HepG2 (cell line): ENCODE data around the gene NUP214. TPM values are rescaled to one million over a fixed set of nuclear protein-coding genes. Genes with fewer than 3 reads are reported as not detected.

Experiments
- ATAC-seq: fragments of 200-7000 bp; cut with Tn5 transposase; 3 replicates; pipeline ENCODE4 v1.9.1; 2020; ENCODE audit warnings: mild to moderate bottlenecking, moderate library complexity
- BruUV-seq: library from RNA; stranded (reverse); fragments of 400-500 nt; replicated peaks from 2 replicates; lab custom pipeline; 2021; lab: Mats Ljungman, UMichigan
- CTCF ChIA-PET: fragments of 300-600 bp; formaldehyde crosslinking; extraction: SDS; loops from one replicate; lab custom pipeline; 2021; ENCODE audit warnings: low total read pairs, inconsistent platforms, low intra/inter-chr PET ratio; lab: Yijun Ruan, JAX
- POLR2A ChIA-PET: fragments of 350-600 bp; sonication (Branson Sonifier 250); formaldehyde crosslinking; loops from one replicate; lab custom pipeline; 2020; ENCODE audit warnings: antibody characterized with exemption, inconsistent platforms; lab: Yijun Ruan, JAX
- DNase-seq: peaks from one replicate; pipeline ENCODE4 v3.0.0-alpha.2; 2015; ENCODE audit warnings: low spot score
- FAIRE-seq: peaks from 3 replicates; lab custom pipeline; 2011; peaks lifted over from hg19 to GRCh38; lab: Jason Lieb, UNC
- H2AFZ ChIP-seq: one replicate; pipeline ENCODE4 v1.6.1; 2011; ENCODE audit warnings: low read length, inconsistent platforms
- H3K27ac ChIP-seq: fragments of 300-600 bp; 3 replicates; pipeline ENCODE4 v1.8.0; 2011; ENCODE audit warnings: mixed run types, mild to moderate bottlenecking, mixed read lengths, low read length, inconsistent platforms; ENCODE audit not compliant: insufficient read depth; ENCODE audit errors: extremely low read length
- H3K27me3 ChIP-seq, 2 experiments: fragments of 200-600 bp in 1 of 2; 2 replicates in 1 of 2; 3 replicates in 1 of 2; pipeline versions ENCODE4 v1.6.0 to v1.8.0; 2011; ENCODE audit warnings: low read length in 2 of 2, mild to moderate bottlenecking in 2 of 2, moderate library complexity in 2 of 2, inconsistent platforms in 1 of 2; ENCODE audit not compliant: insufficient read depth in 2 of 2, control insufficient read depth in 1 of 2
- H3K36me3 ChIP-seq, 2 experiments: fragments of 200-600 bp in 1 of 2; replicated peaks in 1 of 2; 2 replicates in 1 of 2; 3 replicates in 1 of 2; pipeline versions ENCODE4 v1.5.1 to v1.8.0; 2011; ENCODE audit warnings: low read length in 2 of 2, inconsistent platforms in 1 of 2; ENCODE audit not compliant: insufficient read depth in 2 of 2, control insufficient read depth in 1 of 2
- H3K4me1 ChIP-seq: 2 replicates; pipeline ENCODE4 v1.5.1; 2012; ENCODE audit warnings: low read length, inconsistent platforms; ENCODE audit not compliant: insufficient read depth
- H3K4me2 ChIP-seq: 2 replicates; pipeline ENCODE4 v1.6.0; 2011; ENCODE audit warnings: low read depth, low read length, inconsistent platforms
- H3K4me3 ChIP-seq, 3 experiments: fragments of 200-600 bp in 1 of 3; sonication (generic), shearing (Covaris generic) in 1 of 3; replicated peaks in 1 of 3; 2 replicates each; pipeline ENCODE4 v1.5.1; 2011 to 2016; ENCODE audit warnings: low read length in 3 of 3, inconsistent platforms in 2 of 3, low read depth in 2 of 3, mild to moderate bottlenecking in 2 of 3, control low read depth in 1 of 3, mixed read lengths in 1 of 3; ENCODE audit not compliant: insufficient read depth in 1 of 3
- H3K79me2 ChIP-seq: one replicate; pipeline ENCODE4 v1.6.1; 2011; ENCODE audit warnings: low read length, inconsistent platforms; ENCODE audit not compliant: insufficient read depth
- H3K9ac ChIP-seq: 2 replicates; pipeline ENCODE4 v1.6.0; 2011; ENCODE audit warnings: mild to moderate bottlenecking, low read depth, low read length, inconsistent platforms; ENCODE audit not compliant: insufficient read depth
- H3K9me3 ChIP-seq: 2 replicates; pipeline ENCODE4 v1.5.1; 2012; ENCODE audit warnings: mild to moderate bottlenecking, low read length
- H4K20me1 ChIP-seq: 2 replicates; pipeline ENCODE4 v1.6.0; 2011; ENCODE audit warnings: inconsistent platforms, mild to moderate bottlenecking, low read length, moderate library complexity; ENCODE audit not compliant: insufficient read depth
- AHR ChIP-seq: IDR thresholded peaks from 2 replicates; pipeline ENCODE4 v1.6.1; 2018; ENCODE audit warnings: missing genetic modification reagents, missing compliant biosample characterization
- FOXA3 ChIP-seq: IDR thresholded peaks from 2 replicates; pipeline ENCODE4 v1.6.1; 2016; ENCODE audit warnings: missing genetic modification reagents, missing compliant biosample characterization
- JARID2 ChIP-seq: sonication (generic); formaldehyde crosslinking; IDR thresholded peaks from 2 replicates; pipeline ENCODE4 v1.8.1; 2023; ENCODE audit warnings: missing genetic modification reagents, inconsistent platforms; ENCODE audit not compliant: insufficient replicate concordance
- MEIS2 ChIP-seq: sonication (generic); formaldehyde crosslinking; IDR thresholded peaks from 2 replicates; pipeline ENCODE4 v1.9.0; 2021; ENCODE audit warnings: mild to moderate bottlenecking, missing genetic modification reagents
- PRMT3 ChIP-seq: sonication (generic); formaldehyde crosslinking; IDR thresholded peaks from 2 replicates; pipeline ENCODE4 v1.8.1; 2022; ENCODE audit warnings: low read depth, mild to moderate bottlenecking, moderate library complexity, missing genetic modification reagents, borderline replicate concordance
- THAP8 ChIP-seq: sonication (generic); formaldehyde crosslinking; IDR thresholded peaks from 2 replicates; pipeline ENCODE4 v1.5.1; 2020; ENCODE audit warnings: missing genetic modification reagents, mild to moderate bottlenecking, borderline replicate concordance
- ZNF563 ChIP-seq: sonication (generic); formaldehyde crosslinking; IDR thresholded peaks from 2 replicates; pipeline ENCODE4 v1.8.0; 2022; ENCODE audit warnings: mild to moderate bottlenecking, moderate library complexity, missing genetic modification reagents
- ZNF710 ChIP-seq: sonication (generic); formaldehyde crosslinking; IDR thresholded peaks from 2 replicates; pipeline ENCODE4 v1.5.0; 2020; ENCODE audit warnings: mild to moderate bottlenecking, missing genetic modification reagents, borderline replicate concordance
- ZNF740 ChIP-seq: sonication (generic); formaldehyde crosslinking; IDR thresholded peaks from 2 replicates; pipeline ENCODE4 v1.4.0; 2020; ENCODE audit warnings: missing genetic modification reagents
- ZSCAN21 ChIP-seq: sonication (generic); formaldehyde crosslinking; IDR thresholded peaks from 2 replicates; pipeline ENCODE4 v1.8.0; 2022; ENCODE audit warnings: mild to moderate bottlenecking, missing genetic modification reagents, moderate library complexity, borderline replicate concordance
- ZSCAN29 ChIP-seq: sonication (generic); formaldehyde crosslinking; conservative IDR thresholded peaks from 2 replicates; pipeline ENCODE4 v1.4.0; 2020; ENCODE audit warnings: mild to moderate bottlenecking, missing genetic modification reagents
- ZSCAN30 ChIP-seq: sonication (generic); formaldehyde crosslinking; IDR thresholded peaks from 2 replicates; pipeline ENCODE4 v1.5.0; 2020; ENCODE audit warnings: mild to moderate bottlenecking, missing genetic modification reagents
- ZSCAN9 ChIP-seq: IDR thresholded peaks from 2 replicates; pipeline ENCODE4 v1.6.1; 2016; ENCODE audit warnings: borderline replicate concordance
- WGBS: methylation state at CpG from one replicate; pipeline ENCODE4 v1.1.6; 2017; ENCODE audit warnings: low lambda C conversion rate; 5-methylcytosine and 5-hydroxymethylcytosine counted together
- in situ Hi-C: cut with HindIII; loops from 2 replicates; pipeline ENCODE4 v1.10.0; 2017; ENCODE audit warnings: low pct_unique_long_range_greater_than_20kb; ENCODE audit not compliant: extremely low pct_ligation_motif_present
- intact Hi-C: fragments of 100-400 bp; cut with micrococcal nuclease; formaldehyde crosslinking; loops from one replicate; pipeline ENCODE4 v1.10.0; 2022; ENCODE audit not compliant: unreplicated experiment
- polyA plus RNA-seq, 8 experiments: library from polyadenylated mRNA; depleted of rRNA in 3 of 8; stranded (reverse) in 7 of 8; unstranded in 1 of 8; fragments of >200 nt; fragmentation: Illumina TruSeq in 4 of 8; extraction: Trizol in 4 of 8; gene quantifications; 2 replicates each; pipeline versions ENCODE4 v1.2.1 to v1.2.3, GENCODE V29; 2011 to 2016; ENCODE audit warnings: low read depth in 4 of 8, missing spikeins in 1 of 8, mixed read lengths in 1 of 8; ENCODE audit not compliant: insufficient read depth in 1 of 8
- total RNA-seq, 5 experiments: library from RNA; depleted of rRNA; stranded (reverse); fragments of >200 nt; fragmentation: Illumina TruSeq; extraction: Trizol; gene quantifications; 2 replicates each; pipeline ENCODE4 v1.2.3, GENCODE V29; 2016; ENCODE audit warnings: low read depth in 1 of 5

NUP214 gene
- total and polyA plus RNA-seq, 2 of the 13 experiments (the other 11 are each of a cell fraction or from before 2014, with no cell fraction given) = 8.4 to 16.0 TPM

- H4K20me1 ChIP-seq = no peaks in the 10 kb centered on the region
- BruUV-seq = no TSS peak
- H3K9me3 ChIP-seq = no peaks in the 10 kb centered on the region
- H3K79me2 ChIP-seq = no peaks in the 10 kb centered on the region
- no peak for ATAC-seq
- H3K27ac ChIP-seq = no peak overlapping the region
- DNase-seq = no peak
- intact Hi-C loops = loop anchor here (2.0 to 5.0 kb wide), 2 partner anchors 13 to 98 kb away; partner anchors contain the start of gene FAM78A
- peaks cover 14 to 81% of the 10 kb centered on the region in 2 experiments for H3K36me3 ChIP-seq
- no peak overlapping the region for H3K4me3 ChIP-seq
- in situ Hi-C loops = loop anchor here (5.0 kb wide), 1 partner anchor 158 kb away; no protein-coding TSS in a partner anchor
- H3K27me3 ChIP-seq = no peaks in the 10 kb centered on the region
- H3K9ac ChIP-seq = no peak overlapping the region
- H2AFZ ChIP-seq = no peak overlapping the region
- no peak overlapping the region for H3K4me2 ChIP-seq
- 99% methylated on average over 4 of the region's 4 CpGs for WGBS
- no peak for FAIRE-seq
- ChIA-PET POLR2A (no interaction called here), CTCF (interaction anchor here (3.7 kb wide), 1 partner anchor 156 kb away, joined by 30 read pairs; no protein-coding TSS in a partner anchor)
- no peak for TF ChIP-seq ZSCAN30 (CRISPR knock-in tag)
- no peak for TF ChIP-seq ZNF563 (CRISPR knock-in tag)
- TF ChIP-seq PRMT3 = no peak
- no peak for TF ChIP-seq ZSCAN29 (CRISPR knock-in tag)
- no peak for TF ChIP-seq FOXA3 (CRISPR knock-in tag)
- TF ChIP-seq ZSCAN21 (CRISPR knock-in tag) = no peak
- TF ChIP-seq ZNF710 = no peak
- no peak for TF ChIP-seq JARID2 (CRISPR knock-in tag)
- TF ChIP-seq MEIS2 (CRISPR knock-in tag) = no peak
- TF ChIP-seq ZSCAN9 = no peak
- TF ChIP-seq ZNF740 (CRISPR knock-in tag) = no peak
- no peak for TF ChIP-seq THAP8 (CRISPR knock-in tag)
- no peak for TF ChIP-seq AHR (CRISPR knock-in tag)
- no peaks in the 10 kb centered on the region for H3K4me1 ChIP-seq
These were observed 54.3 kb downstream of the NUP214 start for GRCh38 chr9:131179561-131180219.
